Vagina (tissue), 2 donors: ENCODE measurements around the gene TBX1. TPM values are rescaled to one million over a fixed set of nuclear protein-coding genes. Genes with fewer than 3 reads are reported as not detected.
"Not testable (repeated sequence)": the region's sequence is repeated elsewhere in the genome, so short reads cannot be mapped to it uniquely, and the experiment has no call there.

ENCODE experiments used
- DNase-seq, 2 donors: peaks; one replicate each; pipeline ENCODE4 v3.0.0-alpha.2; 2017; ENCODE audit errors: extremely low spot score in 2 of 2
- H3K27ac ChIP-seq: fragments of 200-600 bp; sonication (generic); one replicate; pipeline ENCODE4 v1.5.1; 2019
- H3K27me3 ChIP-seq: fragments of 200-600 bp; sonication (generic); one replicate; pipeline ENCODE4 v1.5.1; 2019
- H3K36me3 ChIP-seq, 2 donors: fragments of 200-600 bp; sonication (generic); one replicate each; pipeline ENCODE4 v1.5.1; 2017 to 2019
- H3K4me1 ChIP-seq: fragments of 200-600 bp; sonication (generic); one replicate; pipeline ENCODE4 v1.5.1; 2019
- H3K4me3 ChIP-seq, 2 donors: fragments of 200-600 bp; sonication (generic); 1 replicate in 1 of 2; 2 replicates in 1 of 2; pipeline ENCODE4 v1.5.1; 2016 to 2019
- H3K9me3 ChIP-seq: fragments of 200-600 bp; sonication (generic); one replicate; pipeline ENCODE4 v1.5.1; 2019
- CTCF ChIP-seq, 3 experiments: fragments of 450-650 bp in 2 of 3; fragments of 200-600 bp in 1 of 3; sonication (generic) in 1 of 3; IDR thresholded peaks; one replicate each; pipeline ENCODE4 v1.5.1; 2017 to 2019; ENCODE audit warnings: antibody characterized with exemption in 3 of 3, mild to moderate bottlenecking in 2 of 3, moderate library complexity in 2 of 3
- POLR2A ChIP-seq, 2 donors: fragments of 450-650 bp; IDR thresholded peaks; one replicate each; pipeline ENCODE4 v1.6.1; 2017; ENCODE audit warnings: antibody characterized with exemption in 2 of 2, mild to moderate bottlenecking in 2 of 2, moderate library complexity in 2 of 2
- POLR2AphosphoS5 ChIP-seq, 2 donors: sonication (generic); formaldehyde crosslinking; IDR thresholded peaks; one replicate each; pipeline ENCODE4 v1.9.0; 2017; ENCODE audit warnings: antibody characterized with exemption in 2 of 2, mild to moderate bottlenecking in 2 of 2, low read depth in 1 of 2; ENCODE audit not compliant: insufficient read depth in 1 of 2
- intact Hi-C: fragments of 100-400 bp; cut with DNase I; formaldehyde crosslinking; loops from one replicate; pipeline ENCODE4 v1.15.1; 2023
- total RNA-seq: library from RNA; depleted of rRNA; stranded (reverse); fragments of >200 nt; gene quantifications from one replicate; pipeline ENCODE4 v1.2.3, GENCODE V29; 2016

TBX1 gene
- total RNA-seq, 1 donor from 2014 or later: 7.1 TPM

- TF ChIP-seq POLR2A (IDR thresholded peaks at IDR 0.05) (no peak), CTCF (IDR thresholded peaks at IDR 0.05) (no peak), POLR2AphosphoS5 (IDR thresholded peaks at IDR 0.05; ENCODE audit: insufficient read depth in 1 of 2, low read depth in 1 of 2) (no peak)
- Histone ChIP-seq H3K4me3 (no peak overlapping the region), H3K27me3 (no peaks in the 10 kb centered on the region), H3K4me1 (no peaks in the 10 kb centered on the region), H3K9me3 (no peaks in the 10 kb centered on the region), H3K27ac (no peak overlapping the region), H3K36me3 (no peaks in the 10 kb centered on the region)
- DNase-seq: no peak
- intact Hi-C loops: no loop called here
Observed at GRCh38 chr22:19773470-19774040, 13.0 kb downstream of the TBX1 start.

GRCh38 chr22:19774628-19775027 is 14.1 kb downstream of the TBX1 start:
- intact Hi-C loops: no loop called here
- Histone ChIP-seq H3K4me3 (no peak overlapping the region), H3K4me1 (no peaks in the 10 kb centered on the region), H3K36me3 (no peaks in the 10 kb centered on the region), H3K27ac (no peak overlapping the region), H3K27me3 (no peaks in the 10 kb centered on the region), H3K9me3 (no peaks in the 10 kb centered on the region)
- TF ChIP-seq POLR2A (IDR thresholded peaks at IDR 0.05): no peak
- no peak for TF ChIP-seq POLR2AphosphoS5 (IDR thresholded peaks at IDR 0.05; ENCODE audit: insufficient read depth in 1 of 2, low read depth in 1 of 2)
- TF ChIP-seq CTCF (IDR thresholded peaks at IDR 0.05): no peak
- no peak for DNase-seq

- Histone ChIP-seq H3K9me3 (no peaks in the 10 kb centered on the region), H3K27ac (no peak overlapping the region), H3K4me1 (no peaks in the 10 kb centered on the region), H3K36me3 (no peaks in the 10 kb centered on the region), H3K27me3 (no peaks in the 10 kb centered on the region), H3K4me3 (no peak overlapping the region)
- DNase-seq: no peak
- TF ChIP-seq POLR2AphosphoS5 (IDR thresholded peaks at IDR 0.05; ENCODE audit: insufficient read depth in 1 of 2, low read depth in 1 of 2): no peak
- TF ChIP-seq POLR2A (IDR thresholded peaks at IDR 0.05): no peak
- no peak for TF ChIP-seq CTCF (IDR thresholded peaks at IDR 0.05)
- intact Hi-C loops: no loop called here
Observed at GRCh38 chr22:19775496-19776325, 15.1 kb downstream of the TBX1 start.

GRCh38 chr22:19776433-19777031 is 16.0 kb downstream of the TBX1 start:
- intact Hi-C loops: no loop called here
- Histone ChIP-seq H3K4me3 (no peak overlapping the region), H3K27ac (no peak overlapping the region), H3K27me3 (no peaks in the 10 kb centered on the region), H3K4me1 (no peaks in the 10 kb centered on the region), H3K9me3 (no peaks in the 10 kb centered on the region), H3K36me3 (no peaks in the 10 kb centered on the region)
- no peak for TF ChIP-seq POLR2AphosphoS5 (IDR thresholded peaks at IDR 0.05; ENCODE audit: insufficient read depth in 1 of 2, low read depth in 1 of 2)
- no peak for TF ChIP-seq POLR2A (IDR thresholded peaks at IDR 0.05)
- TF ChIP-seq CTCF (IDR thresholded peaks at IDR 0.05): no peak
- no peak for DNase-seq

- H3K36me3 ChIP-seq, intact Hi-C loops, H3K4me3 ChIP-seq, H3K4me1 ChIP-seq, H3K9me3 ChIP-seq, H3K27ac ChIP-seq, DNase-seq, H3K27me3 ChIP-seq: not testable (repeated sequence)
Observed at GRCh38 chr22:19777192-19777591, 16.6 kb downstream of the TBX1 start.
